IMR-90 (cell line): ENCODE results near the gene ZDHHC18.

Experiments
- BHLHE40 ChIP-seq: fragments of 150-350 bp; IDR thresholded peaks from 2 replicates; pipeline ENCODE4 v1.6.1; 2016; ENCODE audit warnings: mild to moderate bottlenecking, low read depth, low read length
- CEBPB ChIP-seq: IDR thresholded peaks from 2 replicates; pipeline ENCODE4 v1.6.1; 2012; ENCODE audit warnings: low read depth, low read length, improper control_type of control experiment
- CTCF ChIP-seq: conservative IDR thresholded peaks from 2 replicates; pipeline ENCODE4 v1.5.1; 2012; ENCODE audit warnings: mild to moderate bottlenecking, low read depth, low read length, improper control_type of control experiment
- FOS ChIP-seq: fragments of 150-350 bp; IDR thresholded peaks from 2 replicates; pipeline ENCODE4 v1.6.1; 2016; ENCODE audit warnings: low read depth, low read length
- MAFK ChIP-seq: IDR thresholded peaks from 2 replicates; pipeline ENCODE4 v1.6.1; 2012; ENCODE audit warnings: low read depth, low read length, improper control_type of control experiment
- MAZ ChIP-seq: IDR thresholded peaks from 2 replicates; pipeline ENCODE4 v1.6.1; 2012; ENCODE audit warnings: low read depth, mild to moderate bottlenecking, low read length, improper control_type of control experiment, moderate library complexity, borderline replicate concordance
- MXI1 ChIP-seq: IDR thresholded peaks from 2 replicates; pipeline ENCODE4 v1.6.1; 2012; ENCODE audit warnings: low read depth, mild to moderate bottlenecking, low read length, moderate library complexity, borderline replicate concordance
- POLR2A ChIP-seq: IDR thresholded peaks from 2 replicates; pipeline ENCODE4 v1.6.1; 2012; ENCODE audit warnings: mild to moderate bottlenecking, low read depth, low read length
- RAD21 ChIP-seq: IDR thresholded peaks from 2 replicates; pipeline ENCODE4 v1.6.1; 2012; ENCODE audit warnings: low read length, improper control_type of control experiment
- RCOR1 ChIP-seq: IDR thresholded peaks from 2 replicates; pipeline ENCODE4 v1.6.1; 2012; ENCODE audit warnings: mild to moderate bottlenecking, low read length, improper control_type of control experiment; ENCODE audit not compliant: insufficient replicate concordance
- RFX5 ChIP-seq: IDR thresholded peaks from 2 replicates; pipeline ENCODE4 v1.8.0; 2012; ENCODE audit warnings: low read depth, mild to moderate bottlenecking, low read length, moderate library complexity
- SMC3 ChIP-seq: fragments of 150-350 bp; IDR thresholded peaks from 2 replicates; pipeline ENCODE4 v1.6.1; 2016; ENCODE audit warnings: low read depth, mild to moderate bottlenecking, antibody characterized with exemption, low read length, moderate library complexity
- TF ChIP-seq, protein P1 (sequence below): fragments of 150-350 bp; IDR thresholded peaks from 2 replicates; pipeline ENCODE4 v1.6.1; 2016; ENCODE audit warnings: low read depth, mild to moderate bottlenecking, low read length, moderate library complexity, borderline replicate concordance
- TF ChIP-seq, protein P2 (sequence below): fragments of 150-350 bp; IDR thresholded peaks from 2 replicates; pipeline ENCODE4 v1.6.1; 2017; ENCODE audit warnings: mild to moderate bottlenecking, antibody characterized with exemption, low read length, low read depth

GRCh38 chr1:26824731-26825130, 1.8 kb upstream of the ZDHHC18 start:
- TF ChIP-seq SMC3 (no peak), CTCF (no peak), CEBPB (no peak), BHLHE40 (no peak), POLR2A (no peak), RCOR1 (no peak), MAFK (no peak), RFX5 (no peak), MXI1 (no peak), RAD21 (no peak), FOS (no peak), MAZ (no peak)
- TF ChIP-seq, protein P1, sequence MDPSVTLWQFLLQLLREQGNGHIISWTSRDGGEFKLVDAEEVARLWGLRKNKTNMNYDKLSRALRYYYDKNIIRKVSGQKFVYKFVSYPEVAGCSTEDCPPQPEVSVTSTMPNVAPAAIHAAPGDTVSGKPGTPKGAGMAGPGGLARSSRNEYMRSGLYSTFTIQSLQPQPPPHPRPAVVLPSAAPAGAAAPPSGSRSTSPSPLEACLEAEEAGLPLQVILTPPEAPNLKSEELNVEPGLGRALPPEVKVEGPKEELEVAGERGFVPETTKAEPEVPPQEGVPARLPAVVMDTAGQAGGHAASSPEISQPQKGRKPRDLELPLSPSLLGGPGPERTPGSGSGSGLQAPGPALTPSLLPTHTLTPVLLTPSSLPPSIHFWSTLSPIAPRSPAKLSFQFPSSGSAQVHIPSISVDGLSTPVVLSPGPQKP, result no peak
- TF ChIP-seq, protein P2, sequence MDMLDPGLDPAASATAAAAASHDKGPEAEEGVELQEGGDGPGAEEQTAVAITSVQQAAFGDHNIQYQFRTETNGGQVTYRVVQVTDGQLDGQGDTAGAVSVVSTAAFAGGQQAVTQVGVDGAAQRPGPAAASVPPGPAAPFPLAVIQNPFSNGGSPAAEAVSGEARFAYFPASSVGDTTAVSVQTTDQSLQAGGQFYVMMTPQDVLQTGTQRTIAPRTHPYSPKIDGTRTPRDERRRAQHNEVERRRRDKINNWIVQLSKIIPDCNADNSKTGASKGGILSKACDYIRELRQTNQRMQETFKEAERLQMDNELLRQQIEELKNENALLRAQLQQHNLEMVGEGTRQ, result no peak
